Measurements from ENCODE around the gene MBOAT1.

Gene MBOAT1

DNA sequence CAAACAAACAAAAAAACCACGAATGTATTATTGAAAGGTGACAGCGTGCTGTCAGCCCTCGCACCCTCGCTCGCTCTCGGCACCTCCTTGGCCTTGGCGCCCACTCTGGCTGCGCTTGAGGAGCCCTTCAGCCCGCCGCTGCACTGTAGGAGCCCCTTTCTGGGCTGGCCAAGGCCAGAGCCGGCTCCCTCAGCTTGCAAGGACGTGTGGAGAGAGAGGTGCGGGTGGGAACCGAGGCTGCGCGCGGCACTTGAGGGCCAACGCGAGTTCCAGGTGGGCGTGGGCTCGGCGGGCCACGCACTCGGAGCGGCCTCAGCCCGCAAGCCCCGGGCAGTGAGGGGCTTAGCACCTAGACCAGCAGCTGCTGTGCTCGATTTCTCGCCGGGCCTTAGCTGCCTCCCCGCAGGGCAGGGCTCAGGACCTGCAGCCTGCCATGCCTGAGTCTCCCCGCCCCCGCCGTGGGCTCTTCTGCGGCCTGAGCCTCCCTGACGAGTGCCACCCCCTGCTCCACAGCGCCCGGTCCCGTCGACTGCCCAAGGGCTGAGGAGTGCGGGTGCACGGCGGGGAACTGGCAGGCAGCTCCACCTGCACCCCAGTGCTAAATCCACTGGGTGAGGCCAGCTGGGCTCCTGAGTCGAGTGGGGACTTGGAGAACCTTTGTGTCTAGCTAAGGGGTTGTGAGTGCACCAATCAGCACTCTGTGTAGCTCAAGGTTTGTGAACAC is 20.9 kb upstream of the MBOAT1 start:
- DNase-seq, result no peak

DNA sequence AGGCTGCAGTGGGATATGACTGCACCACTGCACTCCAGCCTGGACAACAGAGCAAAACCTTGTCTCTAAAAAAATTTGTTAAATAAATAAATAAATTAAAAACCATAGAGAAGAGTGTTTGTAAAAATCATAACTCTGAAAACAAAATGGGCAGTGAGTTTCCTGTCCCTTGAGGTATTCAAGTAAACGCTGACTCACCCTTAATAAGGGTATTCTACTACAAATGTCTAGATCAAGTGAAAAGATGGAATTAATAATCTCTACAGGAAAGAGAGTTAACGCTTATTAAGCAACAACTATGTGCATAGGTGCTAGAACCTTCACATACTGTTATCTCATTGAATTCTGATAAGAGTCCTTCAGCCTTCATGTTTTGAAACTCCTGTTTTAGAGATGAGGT is 19.9 kb upstream of the MBOAT1 start:
- DNase-seq, result no peak

DNA sequence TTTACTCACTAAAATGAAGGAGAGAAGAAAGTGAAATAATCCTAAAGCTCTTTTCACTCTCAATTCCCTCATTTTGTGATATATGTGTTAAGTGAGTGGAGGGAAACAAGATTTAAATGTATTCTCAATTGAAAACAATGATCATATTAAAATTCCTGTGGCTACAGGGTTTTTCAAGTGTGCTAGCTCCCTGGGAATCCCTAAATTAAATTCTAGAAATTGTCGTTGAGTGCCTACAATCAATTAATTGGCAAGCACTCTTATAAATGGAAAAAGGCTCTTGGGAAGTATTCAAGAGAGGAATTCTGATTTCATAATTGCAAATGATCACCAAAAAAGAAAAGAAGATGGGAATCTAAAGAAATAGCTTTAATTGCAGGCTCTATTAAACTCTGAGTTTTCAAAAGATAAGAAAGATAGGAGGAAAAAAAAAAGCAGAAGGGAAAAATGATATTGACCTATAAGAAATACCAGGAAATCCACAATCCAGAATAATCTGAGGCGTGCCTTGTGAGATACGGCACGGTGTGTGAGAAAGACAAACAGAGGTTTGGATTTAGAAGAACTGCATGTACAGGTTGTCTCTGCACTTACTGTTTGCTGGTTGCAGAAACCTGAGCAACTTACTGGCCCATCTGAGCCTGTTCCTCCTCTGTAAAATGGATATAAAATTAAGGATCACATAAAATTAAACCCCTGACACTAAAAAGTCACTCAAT is 18.3 kb upstream of the MBOAT1 start:
- DNase-seq, result no peak

DNA sequence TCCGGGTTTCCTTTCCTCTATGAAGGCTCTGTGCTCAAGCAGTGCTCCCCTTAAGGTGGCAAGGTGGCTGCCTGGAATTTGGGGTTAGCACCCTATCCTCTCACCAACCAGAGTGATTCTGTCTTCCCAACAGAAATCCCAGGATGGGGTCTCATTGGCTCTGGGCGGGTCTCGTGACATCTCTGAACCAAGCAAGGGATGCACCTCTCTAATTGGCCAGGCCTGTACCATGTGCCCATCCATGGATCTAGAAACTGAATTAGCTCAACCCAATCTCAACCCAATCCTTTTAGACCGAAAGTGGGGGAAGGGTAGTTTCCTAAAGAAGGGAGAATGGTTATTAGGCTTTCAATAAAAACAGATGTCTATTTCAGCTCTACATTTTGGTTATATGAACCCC is 17.6 kb upstream of the MBOAT1 start:
- DNase-seq, result no peak

DNA sequence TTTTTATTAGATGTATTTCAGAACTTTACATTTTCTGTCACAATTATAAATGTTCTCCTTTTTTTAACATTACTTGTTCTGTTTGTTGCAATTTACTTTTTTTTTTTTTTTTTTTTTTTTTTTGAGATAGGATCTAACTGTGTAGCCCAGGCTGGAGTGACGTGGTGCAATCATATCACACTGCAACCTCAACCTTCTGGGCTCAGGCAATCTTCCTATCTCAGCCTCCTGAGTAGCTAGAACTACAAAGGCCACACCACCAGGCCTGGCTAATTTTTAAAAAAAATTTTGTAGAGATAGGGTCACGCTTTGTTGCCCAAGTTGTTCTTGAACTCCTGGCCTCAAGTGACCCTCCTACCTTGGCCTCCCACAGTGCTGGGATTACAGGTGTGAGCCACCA is 15.1 kb upstream of the MBOAT1 start:
- DNase-seq, result no peak

DNA sequence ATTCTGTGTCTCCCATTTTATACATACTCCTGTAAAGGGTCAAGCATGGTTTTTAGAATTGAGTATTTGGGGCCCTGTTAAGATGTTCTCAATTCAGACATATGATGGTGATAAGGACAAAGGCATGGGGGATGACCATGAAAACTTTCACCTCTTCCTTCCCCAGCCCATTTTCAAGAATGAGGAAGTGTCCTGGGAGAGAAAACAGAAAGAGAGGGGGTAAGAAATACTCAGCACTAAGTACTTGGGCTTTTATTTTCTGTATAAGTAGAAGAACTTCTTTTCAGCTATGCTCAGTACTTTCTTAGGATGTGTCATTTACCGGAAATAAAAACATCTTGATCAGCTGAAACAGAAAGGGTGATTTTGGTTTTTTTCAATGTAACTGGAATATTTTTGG is 10.9 kb upstream of the MBOAT1 start:
- no peak for DNase-seq

DNA sequence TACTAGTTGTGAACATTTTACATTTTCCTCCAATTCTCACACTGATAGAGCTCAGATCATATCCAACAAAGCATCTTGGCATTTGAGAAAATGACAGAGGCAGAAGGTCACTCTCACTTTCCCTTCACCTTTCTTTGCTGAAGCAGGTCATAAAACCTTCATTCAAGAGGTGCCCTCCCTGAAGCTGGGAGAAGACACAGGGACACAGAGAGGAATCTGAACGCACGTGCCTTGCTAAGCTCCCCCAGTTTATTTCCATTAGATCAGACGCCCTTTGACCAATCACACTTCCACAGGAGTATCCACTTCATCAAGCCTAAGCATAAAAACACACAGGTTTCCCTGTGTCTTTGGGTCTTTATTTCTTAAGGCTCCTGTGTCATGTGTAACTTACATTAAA is 9.2 kb upstream of the MBOAT1 start:
- DNase-seq, result no peak

DNA sequence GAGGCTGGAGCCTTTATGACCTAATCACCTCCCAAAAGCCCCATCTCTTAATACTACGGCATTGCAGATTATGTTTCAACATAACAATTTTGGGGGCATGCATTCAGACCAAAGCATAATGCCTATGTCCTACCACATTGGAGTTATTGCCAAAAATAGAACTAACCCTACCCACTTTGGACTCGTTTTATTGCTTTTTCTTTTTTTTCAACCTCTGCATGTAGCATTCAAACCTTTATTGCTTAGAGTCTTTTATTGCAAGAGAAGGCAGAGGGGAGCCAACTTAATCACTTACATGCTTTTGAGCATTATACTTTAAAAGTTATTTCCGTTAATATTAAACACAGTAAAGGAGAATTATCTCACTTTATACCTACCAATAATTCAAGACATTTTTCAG is 8.1 kb upstream of the MBOAT1 start:
- no peak for DNase-seq

DNA sequence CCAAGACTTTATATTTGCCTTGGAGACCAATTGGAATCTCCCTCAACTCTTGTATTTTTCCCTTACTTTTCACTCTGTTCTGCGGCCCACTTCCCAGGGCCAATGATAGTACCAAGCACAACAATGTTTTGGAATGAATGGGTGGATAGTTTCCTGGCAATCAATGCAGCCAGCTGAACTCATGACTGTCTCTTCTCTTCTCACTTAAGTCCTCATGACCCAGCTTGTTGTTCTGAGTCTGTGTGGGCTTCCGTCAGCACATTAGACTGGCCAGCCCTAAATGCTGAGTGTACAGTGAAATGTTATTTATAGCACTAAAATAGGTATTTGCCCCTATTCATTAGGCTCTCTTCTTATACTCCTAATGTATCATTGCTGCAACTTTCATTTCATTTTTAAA is 5.6 kb upstream of the MBOAT1 start:
- DNase-seq, result no peak

DNA sequence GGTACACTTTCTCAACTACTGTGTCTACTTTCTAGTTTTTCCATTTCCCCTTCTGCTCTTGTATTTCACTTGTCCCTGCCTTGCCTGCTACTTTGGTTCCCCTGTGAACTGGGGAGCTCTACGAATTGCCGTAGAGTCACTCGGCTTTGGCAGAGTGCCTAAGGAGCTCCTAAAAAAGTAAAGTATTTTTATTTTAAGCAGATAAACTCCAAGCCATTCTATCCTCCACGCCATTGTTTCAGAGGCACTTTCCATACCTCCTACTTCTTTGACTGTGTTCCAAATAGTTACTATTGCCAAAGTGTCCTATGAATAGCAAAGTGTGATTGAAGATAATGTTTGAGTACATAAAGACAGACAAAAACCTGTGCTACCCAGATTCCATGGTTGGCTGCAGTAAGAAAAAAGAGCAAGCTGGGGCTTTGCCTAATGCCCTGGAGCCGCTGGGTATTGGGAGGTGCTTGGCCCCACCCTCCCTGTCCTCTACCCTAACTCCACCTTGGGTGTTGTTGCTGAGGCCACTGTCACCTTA is 5.1 kb upstream of the MBOAT1 start:
- no peak for DNase-seq

DNA sequence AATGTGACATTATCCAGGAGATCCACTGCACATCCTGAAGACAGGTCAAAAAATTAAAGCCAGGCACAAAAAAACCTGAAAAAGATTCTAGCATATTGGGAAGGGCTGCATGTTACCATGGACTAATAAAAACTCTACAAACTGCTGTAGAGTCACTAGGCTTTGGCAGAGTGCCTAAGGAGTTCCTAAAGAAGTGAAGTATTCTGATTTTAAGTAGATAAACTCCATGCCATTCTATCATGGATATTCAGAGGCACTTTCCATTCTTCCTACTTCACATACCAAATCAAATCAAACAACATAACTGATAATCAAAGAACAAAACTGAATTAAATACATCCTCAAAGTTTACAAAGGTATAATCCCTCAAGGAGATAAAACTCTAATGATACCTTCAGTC is 3.0 kb upstream of the MBOAT1 start:
- no peak for DNase-seq

DNA sequence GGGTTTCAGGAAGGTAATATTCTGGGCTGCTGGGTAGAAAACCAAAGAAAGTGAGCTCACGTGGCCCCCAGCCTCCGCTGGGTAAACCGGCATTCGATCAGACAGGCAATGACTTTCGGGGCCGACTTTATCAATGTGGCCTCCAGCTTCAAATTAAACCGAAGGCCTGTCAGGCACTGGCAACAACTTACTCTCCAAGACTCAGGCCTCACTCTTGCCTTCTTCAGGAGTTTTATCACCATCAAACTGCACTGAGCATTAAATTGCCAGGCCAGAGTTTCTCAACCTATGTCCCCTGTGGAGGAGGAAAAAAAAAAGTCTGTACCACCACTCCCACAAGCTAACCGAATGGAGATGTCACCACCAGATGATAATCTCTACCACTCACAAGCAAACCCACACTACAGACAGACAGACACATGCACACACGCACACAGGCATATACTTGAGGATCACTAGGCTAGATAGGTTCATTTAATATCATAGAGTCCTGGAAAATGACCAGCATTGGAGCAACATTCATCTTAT is 1.1 kb upstream of the MBOAT1 start:
- no peak for DNase-seq

DNA sequence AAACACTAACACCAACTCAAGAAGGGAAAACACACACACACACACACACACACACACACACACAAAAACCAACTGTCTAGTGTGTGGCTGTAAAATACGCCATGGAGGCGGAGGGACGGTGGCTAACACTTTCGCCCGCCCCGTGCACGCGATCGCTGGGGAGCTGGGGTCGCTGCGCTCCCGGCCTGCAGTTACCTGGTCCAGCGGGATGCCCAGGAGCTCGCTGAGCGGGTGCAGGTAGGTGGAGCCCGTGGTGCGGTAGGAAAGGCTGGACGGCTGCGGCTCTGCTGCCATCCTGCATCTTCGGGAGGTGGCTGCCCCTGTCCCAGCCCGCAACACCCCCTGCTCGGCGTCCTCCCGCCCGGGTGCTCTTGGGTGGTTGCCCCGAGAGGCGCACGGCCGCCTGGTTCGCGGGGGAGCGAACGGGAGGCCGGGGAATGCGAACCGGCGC is 303 bp downstream of the MBOAT1 start:
- DNase-seq, result no peak

DNA sequence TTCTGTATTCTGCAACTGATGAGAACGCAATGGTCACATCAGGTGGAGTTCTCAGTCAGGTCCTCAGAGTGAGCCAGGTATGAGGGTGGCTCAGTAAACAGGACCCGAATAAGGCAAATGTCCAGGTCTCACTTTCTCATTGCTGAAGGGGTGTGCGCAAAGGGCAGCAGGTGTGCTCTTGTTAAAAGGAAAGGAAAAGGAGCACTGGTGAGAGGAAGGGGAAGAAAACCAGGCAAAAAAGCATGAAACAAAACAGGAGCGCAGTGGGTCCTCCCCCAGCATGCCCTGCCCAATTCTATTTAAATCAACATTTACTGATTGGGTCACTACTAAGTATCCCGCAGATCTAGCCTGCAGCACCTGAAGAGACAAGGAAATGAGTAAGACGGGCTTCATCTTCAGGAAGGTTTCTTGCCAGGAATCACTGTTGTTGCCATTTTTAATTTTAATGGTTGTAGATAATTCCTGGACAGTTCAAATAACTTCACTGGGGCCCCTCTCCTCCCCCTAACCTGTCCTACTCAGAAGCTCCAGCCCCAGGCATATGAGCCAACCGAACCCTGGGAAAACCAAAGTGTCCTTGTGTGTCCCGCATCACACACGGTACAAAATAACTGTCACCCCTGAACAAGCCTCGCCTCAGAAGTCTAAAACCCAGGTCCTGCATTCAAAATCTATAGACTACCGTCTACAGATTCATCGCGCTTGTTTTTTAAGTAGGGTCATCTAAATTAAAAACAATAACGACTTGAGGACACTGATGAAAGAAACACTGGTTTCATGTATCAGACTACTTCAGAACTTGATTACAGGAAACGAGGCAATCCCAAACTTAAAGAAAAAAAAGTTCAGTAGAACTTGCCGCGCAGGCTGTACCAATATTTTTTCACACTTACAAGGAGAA is 980 bp downstream of the MBOAT1 start:
- DNase-seq, result no peak

DNA sequence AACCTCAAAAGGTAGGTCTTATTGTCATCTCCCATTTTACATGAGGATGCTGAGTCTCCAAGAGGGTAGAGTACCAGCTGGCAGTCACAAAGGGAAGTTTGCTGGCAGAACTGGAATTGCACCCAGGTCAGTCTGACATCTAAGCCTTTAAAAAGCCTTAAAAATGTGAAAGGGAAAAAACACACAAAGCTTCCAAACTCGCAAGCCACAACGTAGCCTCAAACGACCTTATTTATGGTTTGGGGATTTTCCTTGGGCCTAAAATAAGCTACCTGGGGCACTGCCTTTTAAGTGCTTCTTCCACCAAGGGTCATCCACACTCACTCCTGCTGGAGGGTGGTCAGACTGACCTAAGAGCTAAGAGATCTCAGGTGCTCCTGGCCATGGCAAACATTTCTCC is 2.1 kb downstream of the MBOAT1 start:
- DNase-seq, result no peak

DNA sequence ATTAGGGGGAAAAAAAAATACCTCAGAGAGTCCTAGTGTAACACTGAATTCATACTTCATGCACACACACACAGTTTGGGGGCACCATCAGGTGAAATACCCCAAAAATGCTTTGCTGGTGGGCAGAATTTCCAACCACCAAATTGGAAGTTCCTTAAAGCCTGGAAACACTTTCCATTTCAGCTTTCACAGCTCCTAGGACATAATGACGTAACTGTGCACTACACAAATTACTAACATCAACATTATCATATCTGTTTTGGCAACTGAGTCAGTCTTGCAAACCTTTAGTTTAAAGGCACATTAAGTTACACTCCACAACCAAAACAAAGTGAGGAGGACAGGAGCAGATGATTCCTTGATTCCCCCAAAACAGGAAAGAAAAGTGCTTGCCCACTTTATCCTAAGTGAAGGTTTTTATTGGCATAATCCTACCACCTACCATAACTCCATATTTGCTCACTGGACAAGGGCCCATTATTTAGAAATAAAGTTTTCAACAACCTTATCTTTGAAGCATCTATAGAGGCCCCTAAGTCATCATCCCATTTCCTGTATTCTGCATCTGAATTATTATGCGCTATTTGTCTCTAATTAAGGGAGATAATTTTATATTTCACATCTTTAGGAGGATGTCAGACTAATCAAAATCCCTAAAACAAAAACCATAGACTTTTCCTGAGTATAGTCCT is 3.4 kb downstream of the MBOAT1 start:
- no peak for DNase-seq

DNA sequence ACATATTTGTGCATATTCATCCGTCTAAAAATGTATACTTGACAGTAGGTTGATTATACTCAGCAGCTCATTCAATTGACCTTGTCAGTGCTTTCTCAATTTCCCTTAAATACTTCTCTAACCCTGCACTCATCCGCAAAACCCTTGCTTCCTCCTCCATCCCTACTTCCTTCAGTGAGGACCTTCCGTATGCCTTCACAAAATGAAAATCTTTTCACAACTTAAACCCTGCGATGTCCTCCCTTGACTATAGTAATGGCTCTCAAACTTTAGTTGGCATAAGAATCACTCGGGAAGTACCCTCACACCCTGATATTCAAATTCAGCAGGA is 5.2 kb downstream of the MBOAT1 start:
- DNase-seq, result no peak

DNA sequence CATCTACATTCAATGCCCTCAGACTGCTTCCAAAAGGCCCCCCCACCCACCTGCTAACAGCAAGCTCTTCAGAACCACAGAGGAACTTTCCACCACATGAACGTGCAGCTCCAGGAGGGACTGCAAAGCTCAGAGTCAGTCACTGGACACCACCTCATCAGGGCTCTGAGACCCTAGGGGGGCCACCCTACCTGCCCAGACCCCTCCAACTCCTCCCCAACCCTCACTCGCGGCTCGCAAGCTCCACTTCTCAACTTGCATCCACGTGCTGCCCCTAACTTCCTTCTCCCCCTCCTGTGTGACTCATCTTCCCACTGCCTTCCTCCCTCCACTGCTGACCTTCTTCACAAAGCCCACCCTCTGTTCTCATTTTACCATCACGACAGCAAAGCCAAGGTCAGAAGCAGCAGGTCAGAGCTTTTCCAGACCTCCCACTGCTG is 6.5 kb downstream of the MBOAT1 start:
- DNase-seq, result no peak

DNA sequence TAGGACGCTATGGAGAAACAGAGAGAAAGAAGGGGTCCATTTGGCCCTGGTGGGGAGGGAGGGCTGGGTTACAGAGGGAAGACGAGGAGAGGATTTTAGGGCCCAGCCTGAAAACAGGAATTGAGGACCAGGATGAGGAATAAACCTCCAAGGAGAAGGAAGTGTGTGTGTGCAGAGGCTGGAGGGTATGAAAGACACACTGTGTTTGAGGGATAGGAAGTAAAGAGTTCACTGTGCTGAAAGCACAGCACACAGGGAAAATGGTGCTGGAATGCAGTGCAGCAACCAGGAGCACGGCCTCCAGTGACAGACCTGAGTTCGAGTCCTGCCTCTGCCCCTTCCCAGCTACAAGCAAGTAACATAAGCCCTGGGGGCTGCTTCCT is 7.8 kb downstream of the MBOAT1 start:
- no peak for DNase-seq

DNA sequence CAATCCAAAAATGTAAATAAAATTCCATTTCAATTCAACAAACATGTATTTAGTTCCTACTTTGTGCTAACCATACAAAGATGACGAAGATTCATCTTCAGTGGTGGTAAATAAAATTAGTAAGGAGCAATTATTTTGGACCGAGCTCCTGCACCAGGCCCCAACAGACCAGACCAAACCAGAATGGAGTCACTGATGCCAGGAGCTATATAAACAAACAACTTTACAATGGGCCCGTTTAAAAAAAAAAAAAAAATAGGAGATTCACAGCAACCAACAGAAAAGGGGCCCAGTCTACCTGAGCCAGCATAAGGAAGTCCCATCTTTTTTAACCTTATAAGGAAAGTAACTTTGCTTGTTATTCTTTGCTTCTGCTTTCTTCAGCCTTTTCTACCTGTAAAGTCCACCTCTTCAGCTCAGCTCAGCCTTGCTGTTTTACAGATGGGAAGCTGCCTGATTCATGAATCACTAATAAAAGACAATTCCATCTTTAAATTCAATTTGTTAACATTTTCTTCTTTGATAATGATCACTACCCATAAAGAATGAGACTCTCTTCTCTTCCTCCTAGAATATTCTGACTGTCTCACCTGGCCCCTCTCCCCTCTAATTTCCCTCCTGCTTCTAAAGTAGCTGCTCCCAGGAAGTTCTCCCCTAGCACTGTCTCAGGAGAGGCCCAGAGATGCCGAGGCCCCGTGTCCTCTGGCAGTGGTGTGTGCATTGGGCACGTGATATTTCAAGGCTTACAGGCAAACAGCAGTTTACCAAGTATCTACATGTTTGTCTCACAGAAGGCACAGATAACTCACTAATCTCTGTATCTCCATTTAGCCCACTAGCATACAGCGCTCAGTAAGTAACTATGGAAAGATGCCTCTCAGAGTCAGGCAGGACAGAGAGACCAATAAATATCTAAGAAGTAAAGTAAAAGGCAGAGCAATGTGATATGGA is 8.4 kb downstream of the MBOAT1 start:
- DNase-seq, result no peak

DNA sequence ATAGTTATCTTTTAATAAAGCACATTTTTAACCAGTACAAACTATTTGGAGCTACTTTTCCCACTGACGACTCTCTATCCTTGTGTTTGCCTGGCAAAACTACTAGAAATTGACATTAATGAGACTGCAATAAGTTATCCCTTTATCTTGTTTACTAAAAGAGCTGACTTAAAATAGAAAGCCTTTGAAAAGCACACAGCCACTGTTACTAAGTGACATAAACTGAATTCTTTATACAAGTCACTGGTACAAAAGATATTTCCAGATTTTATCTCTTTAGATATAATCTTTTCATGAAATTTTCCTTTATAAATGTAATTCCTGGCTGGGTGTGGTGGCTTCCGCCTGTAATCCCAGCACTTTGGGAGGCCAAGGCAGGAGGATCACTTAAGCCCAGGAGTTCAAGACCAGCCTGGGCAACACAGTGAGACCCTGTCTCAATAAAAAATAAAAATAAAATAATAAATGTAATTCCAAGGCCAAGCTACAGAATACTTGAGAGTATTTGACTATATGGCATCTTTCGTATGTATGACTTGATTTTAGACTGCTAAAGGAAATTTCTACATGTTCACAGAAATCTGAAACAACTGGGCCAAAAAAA is 9.5 kb downstream of the MBOAT1 start:
- DNase-seq, result no peak
